Esophagus squamous epithelium (tissue), 4 donors: ENCODE data around the gene EIF4G1.

Experiments used
- CTCF ChIP-seq, 6 experiments: fragments of 450-650 bp in 4 of 6; fragments of 200-600 bp in 2 of 6; sonication (generic) in 2 of 6; IDR thresholded peaks; one replicate each; pipeline ENCODE4 v1.5.1; 2016 to 2019; ENCODE audit warnings: antibody characterized with exemption in 6 of 6, mild to moderate bottlenecking in 4 of 6, moderate library complexity in 4 of 6
- POLR2A ChIP-seq, 4 donors: fragments of 450-650 bp; IDR thresholded peaks; one replicate each; pipeline ENCODE4 v1.6.1; 2017; ENCODE audit warnings: antibody characterized with exemption in 4 of 4, mild to moderate bottlenecking in 4 of 4, moderate library complexity in 3 of 4

GRCh38 chr3:184346480-184347190 is 32.2 kb downstream of the EIF4G1 start:
- TF ChIP-seq CTCF (IDR thresholded peaks at IDR 0.05): no peak
- TF ChIP-seq POLR2A (IDR thresholded peaks at IDR 0.05): no peak
